ENCODE data around the gene NACC1.

- TF ChIP-seq, protein P1, sequence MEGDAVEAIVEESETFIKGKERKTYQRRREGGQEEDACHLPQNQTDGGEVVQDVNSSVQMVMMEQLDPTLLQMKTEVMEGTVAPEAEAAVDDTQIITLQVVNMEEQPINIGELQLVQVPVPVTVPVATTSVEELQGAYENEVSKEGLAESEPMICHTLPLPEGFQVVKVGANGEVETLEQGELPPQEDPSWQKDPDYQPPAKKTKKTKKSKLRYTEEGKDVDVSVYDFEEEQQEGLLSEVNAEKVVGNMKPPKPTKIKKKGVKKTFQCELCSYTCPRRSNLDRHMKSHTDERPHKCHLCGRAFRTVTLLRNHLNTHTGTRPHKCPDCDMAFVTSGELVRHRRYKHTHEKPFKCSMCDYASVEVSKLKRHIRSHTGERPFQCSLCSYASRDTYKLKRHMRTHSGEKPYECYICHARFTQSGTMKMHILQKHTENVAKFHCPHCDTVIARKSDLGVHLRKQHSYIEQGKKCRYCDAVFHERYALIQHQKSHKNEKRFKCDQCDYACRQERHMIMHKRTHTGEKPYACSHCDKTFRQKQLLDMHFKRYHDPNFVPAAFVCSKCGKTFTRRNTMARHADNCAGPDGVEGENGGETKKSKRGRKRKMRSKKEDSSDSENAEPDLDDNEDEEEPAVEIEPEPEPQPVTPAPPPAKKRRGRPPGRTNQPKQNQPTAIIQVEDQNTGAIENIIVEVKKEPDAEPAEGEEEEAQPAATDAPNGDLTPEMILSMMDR (IDR thresholded peaks at IDR 0.05; ENCODE audit: poor library complexity), result no peak
- TF ChIP-seq EZH2 (IDR thresholded peaks at IDR 0.05; ENCODE audit: borderline replicate concordance), result no peak
- no peak for TF ChIP-seq EZH2phosphoT487 (IDR thresholded peaks at IDR 0.05; ENCODE audit: low read depth, severe bottlenecking, unreplicated experiment)
These were observed 39.7 kb upstream of the NACC1 start for GRCh38 chr19:13078381-13078780.

Data from hepatocyte (in vitro differentiated cells).